ENCODE results near the gene TMC2. TPM values are rescaled to one million over a fixed set of nuclear protein-coding genes. Genes with fewer than 3 reads are reported as not detected.

The TMC2 gene
- total RNA-seq, 1 donor from 2014 or later: not detected

Small RNA genes within 50 kb of the gene (small RNA-seq; reads per million reads assigned to genes)
- gene SNORA51 (not detected), gene SNORD110 (not detected), gene SNORD56 (not detected), gene SNORD57 (not detected), gene SNORD86 (not detected)

Other genes starting within 250 kb of the TMC2 start
- gene TGM3, start 240.6 kb upstream of the TMC2 start, total RNA-seq: under 0.01 TPM
- gene TGM6, start 155.7 kb upstream of the TMC2 start, total RNA-seq: not detected
- gene SNRPB, start 65.8 kb upstream of the TMC2 start, total RNA-seq: 86.1 TPM
- gene ZNF343, start 27.7 kb upstream of the TMC2 start, total RNA-seq: 12.5 TPM
- 103 TPM for gene NOP56, start 116.1 kb downstream of the TMC2 start, total RNA-seq
- gene IDH3B, start 127.6 kb downstream of the TMC2 start, total RNA-seq: 156 TPM
- gene EBF4, start 156.2 kb downstream of the TMC2 start, total RNA-seq: 2.6 TPM